Daoy (cell line): ENCODE data around the gene SMARCD3. TPM values are rescaled to one million over a fixed set of nuclear protein-coding genes. Genes with fewer than 3 reads are reported as not detected.

Source experiments
- DNase-seq: peaks from one replicate; pipeline ENCODE4 v3.0.0-alpha.2; 2015; ENCODE audit warnings: low read depth
- total RNA-seq: library from RNA; depleted of rRNA; stranded (reverse); fragments of >200 nt; shearing (Covaris generic); gene quantifications from 2 replicates; pipeline ENCODE4 v1.2.3, GENCODE V29; 2014

The SMARCD3 gene
- total RNA-seq, 1 experiment from 2014 or later = 29.9 TPM

GRCh38 chr7:151272877-151273276, 24.4 kb upstream of the SMARCD3 start:
- DNase-seq = no peak

- DNase-seq = no peak
These were observed 23.9 kb upstream of the SMARCD3 start for GRCh38 chr7:151272405-151272804.

- no peak for DNase-seq
These were observed 23.3 kb upstream of the SMARCD3 start for GRCh38 chr7:151271699-151272355.

GRCh38 chr7:151269511-151269910, 21.0 kb upstream of the SMARCD3 start:
- no peak for DNase-seq

- no peak for DNase-seq
These were observed 16.9 kb upstream of the SMARCD3 start for GRCh38 chr7:151265351-151265931.

GRCh38 chr7:151264615-151265014, 16.1 kb upstream of the SMARCD3 start:
- DNase-seq = no peak

GRCh38 chr7:151261529-151261928, 13.0 kb upstream of the SMARCD3 start:
- DNase-seq = no peak

GRCh38 chr7:151260883-151261282, 12.4 kb upstream of the SMARCD3 start:
- DNase-seq = no peak

GRCh38 chr7:151260471-151260870, 12.0 kb upstream of the SMARCD3 start:
- no peak for DNase-seq

- no peak for DNase-seq
These were observed 9.5 kb upstream of the SMARCD3 start for GRCh38 chr7:151257990-151258389.

GRCh38 chr7:151256410-151257045, 8.0 kb upstream of the SMARCD3 start:
- DNase-seq = no peak

- DNase-seq = no peak
These were observed 6.9 kb upstream of the SMARCD3 start for GRCh38 chr7:151255390-151255789.

- no peak for DNase-seq
These were observed 6.4 kb upstream of the SMARCD3 start for GRCh38 chr7:151254851-151255250.

GRCh38 chr7:151254316-151254715, 5.8 kb upstream of the SMARCD3 start:
- no peak for DNase-seq

- DNase-seq = no peak
These were observed 4.6 kb upstream of the SMARCD3 start for GRCh38 chr7:151252961-151253711.

- DNase-seq = no peak
These were observed 4.0 kb upstream of the SMARCD3 start for GRCh38 chr7:151252561-151252835.

- peak; percentile 82 for DNase-seq
These were observed 3.4 kb upstream of the SMARCD3 start for GRCh38 chr7:151251689-151252560.

GRCh38 chr7:151251328-151251688, 2.8 kb upstream of the SMARCD3 start:
- peak; percentile 43 for DNase-seq

- no peak for DNase-seq
These were observed 2.0 kb upstream of the SMARCD3 start for GRCh38 chr7:151250181-151251132.

GRCh38 chr7:151249732-151250072, 1.2 kb upstream of the SMARCD3 start:
- peak; percentile 79 for DNase-seq
